Measurements from ENCODE around the gene MINDY3. TPM values are rescaled to one million over a fixed set of nuclear protein-coding genes. Genes with fewer than 3 reads are reported as not detected.

Gene MINDY3
- total RNA-seq, 2 donors from 2014 or later = 19.0 to 20.6 TPM

GRCh38 chr10:15797346-15797745 is 63.0 kb downstream of the MINDY3 start:
- Mint-ChIP-seq H3K27me3 (ENCODE audit: insufficient read depth) (no peaks in the 10 kb centered on the region), H3K36me3 (ENCODE audit: low read depth) (peaks cover 15% of the 10 kb centered on the region), H3K4me1 (peaks cover 46% of the 10 kb centered on the region), H3K27ac (no peak overlapping the region), H3K9me3 (peaks cover 10% of the 10 kb centered on the region), H3K4me3 (no peak overlapping the region)
- H3K4me3 ChIP-seq (ENCODE audit: low read length) = no peak overlapping the region
- no peak for TF ChIP-seq CTCF (conservative IDR thresholded peaks at IDR 0.05)
- no peak for DNase-seq
- no peak overlapping the region for H3K27ac ChIP-seq (ENCODE audit: low read depth, low read length)
- H3K36me3 ChIP-seq (ENCODE audit: control insufficient read depth, insufficient read depth, low read length) = peaks cover 26% of the 10 kb centered on the region
- H3K9ac ChIP-seq (ENCODE audit: extremely low read depth, low read length, poor library complexity, severe bottlenecking) = no peak overlapping the region
- peaks cover 11% of the 10 kb centered on the region for H3K4me1 ChIP-seq (ENCODE audit: control insufficient read depth, insufficient read depth, low read length)
- no peaks in the 10 kb centered on the region for H3K27me3 ChIP-seq (ENCODE audit: control insufficient read depth, insufficient read depth, low read length, poor library complexity, severe bottlenecking)
- peaks cover 24% of the 10 kb centered on the region for H3K9me3 ChIP-seq (ENCODE audit: control insufficient read depth, low read length)
- WGBS, 2 experiments (ENCODE audit: insufficient coverage in 1 of 2, insufficient read length in 1 of 2) = 82 to 95% methylated on average over 1 to 2 of the region's 2 CpGs

- peaks cover 24% of the 10 kb centered on the region for H3K9me3 ChIP-seq (ENCODE audit: control insufficient read depth, low read length)
- Mint-ChIP-seq H3K4me1 (peaks cover 42% of the 10 kb centered on the region), H3K4me3 (no peak overlapping the region), H3K36me3 (ENCODE audit: low read depth) (peaks cover 15% of the 10 kb centered on the region), H3K27me3 (ENCODE audit: insufficient read depth) (no peaks in the 10 kb centered on the region), H3K27ac (no peak overlapping the region), H3K9me3 (peaks cover 10% of the 10 kb centered on the region)
- H3K36me3 ChIP-seq (ENCODE audit: control insufficient read depth, insufficient read depth, low read length) = peaks cover 26% of the 10 kb centered on the region
- peaks cover 11% of the 10 kb centered on the region for H3K4me1 ChIP-seq (ENCODE audit: control insufficient read depth, insufficient read depth, low read length)
- WGBS, 2 experiments (ENCODE audit: insufficient coverage in 1 of 2, insufficient read length in 1 of 2) = 82 to 83% methylated on average over 1 of the region's 1 CpG
- H3K9ac ChIP-seq (ENCODE audit: extremely low read depth, low read length, poor library complexity, severe bottlenecking) = no peak overlapping the region
- no peak for TF ChIP-seq CTCF (conservative IDR thresholded peaks at IDR 0.05)
- H3K27me3 ChIP-seq (ENCODE audit: control insufficient read depth, insufficient read depth, low read length, poor library complexity, severe bottlenecking) = no peaks in the 10 kb centered on the region
- no peak overlapping the region for H3K27ac ChIP-seq (ENCODE audit: low read depth, low read length)
- no peak for DNase-seq
- H3K4me3 ChIP-seq (ENCODE audit: low read length) = no peak overlapping the region
Measured at GRCh38 chr10:15796762-15797161, 63.5 kb downstream of the MINDY3 start.

GRCh38 chr10:15796098-15796759 is 64.1 kb downstream of the MINDY3 start:
- no peak for DNase-seq
- peaks cover 41% of the 10 kb centered on the region for H3K4me1 Mint-ChIP-seq
- peaks cover 7% of the 10 kb centered on the region for H3K9me3 Mint-ChIP-seq
- Histone ChIP-seq H3K4me3 (ENCODE audit: low read length) (no peak overlapping the region), H3K27ac (ENCODE audit: low read depth, low read length) (no peak overlapping the region), H3K9ac (ENCODE audit: extremely low read depth, low read length, poor library complexity, severe bottlenecking) (no peak overlapping the region), H3K9me3 (ENCODE audit: control insufficient read depth, low read length) (peaks cover 19% of the 10 kb centered on the region), H3K4me1 (ENCODE audit: control insufficient read depth, insufficient read depth, low read length) (peaks cover 6% of the 10 kb centered on the region), H3K36me3 (ENCODE audit: control insufficient read depth, insufficient read depth, low read length) (peaks cover 26% of the 10 kb centered on the region), H3K27me3 (ENCODE audit: control insufficient read depth, insufficient read depth, low read length, poor library complexity, severe bottlenecking) (no peaks in the 10 kb centered on the region)
- WGBS, 2 experiments (ENCODE audit: insufficient coverage in 1 of 2, insufficient read length in 1 of 2) = 85 to 92% methylated on average over 2 to 3 of the region's 5 CpGs
- H3K27ac Mint-ChIP-seq = no peak overlapping the region
- no peak for TF ChIP-seq CTCF (conservative IDR thresholded peaks at IDR 0.05)
- no peak overlapping the region for H3K4me3 Mint-ChIP-seq
- H3K36me3 Mint-ChIP-seq (ENCODE audit: low read depth) = peaks cover 13% of the 10 kb centered on the region
- H3K27me3 Mint-ChIP-seq (ENCODE audit: insufficient read depth) = no peaks in the 10 kb centered on the region

Measured in endodermal cell (in vitro differentiated cells).